Trophoblast cell (in vitro differentiated cells and primary cell): Measurements from ENCODE around the gene NCOA5.

Source experiments
- DNase-seq, 2 donors: peaks; one replicate each; pipeline ENCODE4 v3.0.0-alpha.2; 2016
- H2AFZ ChIP-seq: 2 replicates; pipeline ENCODE4 v1.6.1; 2013; ENCODE audit warnings: low read length, moderate library complexity, mild to moderate bottlenecking; ENCODE audit not compliant: insufficient read depth, poor library complexity
- H2AK5ac ChIP-seq: 2 replicates; pipeline ENCODE4 v1.6.1; 2013; ENCODE audit warnings: mild to moderate bottlenecking, low read length
- H2BK120ac ChIP-seq: 2 replicates; pipeline ENCODE4 v1.6.1; 2013; ENCODE audit warnings: low read length, mild to moderate bottlenecking, moderate library complexity; ENCODE audit not compliant: insufficient read depth, poor library complexity
- H2BK12ac ChIP-seq: 2 replicates; pipeline ENCODE4 v1.6.1; 2013; ENCODE audit warnings: mild to moderate bottlenecking, low read length, moderate library complexity
- H2BK5ac ChIP-seq: 2 replicates; pipeline ENCODE4 v1.6.1; 2013; ENCODE audit warnings: low read length, low read depth, moderate library complexity, mild to moderate bottlenecking; ENCODE audit not compliant: poor library complexity
- H3K14ac ChIP-seq: 2 replicates; pipeline ENCODE4 v1.6.1; 2013; ENCODE audit warnings: mild to moderate bottlenecking, low read length
- H3K18ac ChIP-seq: 2 replicates; pipeline ENCODE4 v1.6.1; 2013; ENCODE audit warnings: mild to moderate bottlenecking, low read length
- H3K23ac ChIP-seq: 2 replicates; pipeline ENCODE4 v1.6.1; 2013; ENCODE audit warnings: low read length
- H3K27ac ChIP-seq: 2 replicates; pipeline ENCODE4 v1.5.1; 2013; ENCODE audit warnings: low read depth, mild to moderate bottlenecking, inconsistent platforms, low read length, moderate library complexity
- H3K27me3 ChIP-seq: 2 replicates; pipeline ENCODE4 v1.6.1; 2013; ENCODE audit warnings: inconsistent platforms, mild to moderate bottlenecking, low read length, moderate library complexity; ENCODE audit not compliant: insufficient read depth
- H3K36me3 ChIP-seq, 2 experiments: 1 replicate in 1 of 2; 2 replicates in 1 of 2; pipeline ENCODE4 v1.6.1; 2013; ENCODE audit warnings: low read length in 2 of 2, mild to moderate bottlenecking in 2 of 2, moderate library complexity in 1 of 2; ENCODE audit not compliant: insufficient read depth in 2 of 2, control insufficient read depth in 1 of 2
- H3K4ac ChIP-seq: 2 replicates; pipeline ENCODE4 v1.6.1; 2013; ENCODE audit warnings: low read depth, mild to moderate bottlenecking, low read length, moderate library complexity
- H3K4me1 ChIP-seq, 2 experiments: 1 replicate in 1 of 2; 2 replicates in 1 of 2; pipeline ENCODE4 v1.6.1; 2013; ENCODE audit warnings: low read length in 2 of 2, mild to moderate bottlenecking in 2 of 2, moderate library complexity in 1 of 2; ENCODE audit not compliant: insufficient read depth in 2 of 2, control insufficient read depth in 1 of 2
- H3K4me2 ChIP-seq: 2 replicates; pipeline ENCODE4 v1.6.1; 2013; ENCODE audit warnings: inconsistent platforms, mild to moderate bottlenecking, low read length, moderate library complexity
- H3K4me3 ChIP-seq: 2 replicates; pipeline ENCODE4 v1.5.1; 2013; ENCODE audit warnings: mild to moderate bottlenecking, low read depth, low read length, inconsistent platforms
- H3K79me1 ChIP-seq: one replicate; pipeline ENCODE4 v1.6.1; 2013; ENCODE audit warnings: low read length
- H3K79me2 ChIP-seq: 2 replicates; pipeline ENCODE4 v1.6.1; 2013; ENCODE audit warnings: low read length, mild to moderate bottlenecking; ENCODE audit not compliant: control insufficient read depth, insufficient read depth, poor library complexity
- H3K9ac ChIP-seq: 2 replicates; pipeline ENCODE4 v1.6.1; 2013; ENCODE audit warnings: mild to moderate bottlenecking, low read length
- H3K9me3 ChIP-seq: 2 replicates; pipeline ENCODE4 v1.6.1; 2013; ENCODE audit warnings: low read depth, mild to moderate bottlenecking, control low read depth, inconsistent platforms, low read length; ENCODE audit not compliant: insufficient read depth
- H4K12ac ChIP-seq: 2 replicates; pipeline ENCODE4 v1.6.1; 2013; ENCODE audit warnings: low read depth, mild to moderate bottlenecking, low read length, moderate library complexity
- H4K8ac ChIP-seq: 2 replicates; pipeline ENCODE4 v1.6.1; 2013; ENCODE audit warnings: low read depth, mild to moderate bottlenecking, low read length, moderate library complexity
- H4K91ac ChIP-seq: one replicate; pipeline ENCODE4 v1.6.1; 2013; ENCODE audit warnings: low read depth, mild to moderate bottlenecking, low read length, moderate library complexity
- WGBS: extraction: QIAGEN DNeasy Blood & Tissue Kit; methylation state at CpG from one replicate; pipeline ENCODE4 v1.1.7; 2013; ENCODE audit warnings: missing lambda C conversion rate; ENCODE audit not compliant: insufficient read length, insufficient coverage; ENCODE audit errors: extremely low coverage; 5-methylcytosine and 5-hydroxymethylcytosine counted together

Gene NCOA5

DNA sequence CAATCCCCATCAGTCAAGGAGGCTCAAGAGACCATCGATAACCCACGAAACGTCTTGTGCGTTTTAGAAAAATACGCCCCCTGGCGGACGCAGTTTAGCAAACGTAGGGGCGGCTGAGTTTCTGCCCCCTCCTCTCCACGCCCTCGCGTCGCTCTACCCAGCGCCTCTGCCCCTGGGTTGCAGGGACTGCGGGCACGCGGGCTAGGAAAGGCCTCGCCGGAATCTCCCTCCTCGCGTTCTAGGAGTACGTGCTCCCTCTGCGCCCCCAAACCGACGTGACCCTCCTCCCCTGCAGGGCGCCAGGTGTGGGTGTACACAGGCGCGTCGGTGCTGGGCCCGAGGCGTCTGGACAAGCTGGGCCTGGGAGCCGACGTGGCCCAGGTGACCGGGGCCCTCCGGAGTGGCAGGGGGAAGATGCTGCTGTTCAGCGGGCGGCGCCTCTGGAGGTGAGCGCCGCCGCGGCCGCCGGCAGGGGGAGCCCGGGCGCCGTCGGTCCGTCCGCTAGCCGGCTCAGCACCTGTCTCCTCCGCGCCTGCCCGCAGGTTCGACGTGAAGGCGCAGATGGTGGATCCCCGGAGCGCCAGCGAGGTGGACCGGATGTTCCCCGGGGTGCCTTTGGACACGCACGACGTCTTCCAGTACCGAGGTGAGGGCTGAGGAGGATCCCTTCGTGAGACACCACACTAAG, 75.8 kb downstream of the NCOA5 start:
- Histone ChIP-seq H2AFZ (no peak overlapping the region), H3K27me3 (no peaks in the 10 kb centered on the region), H4K91ac (peak overlapping the region; percentile 22), H2BK120ac (peak overlapping the region; percentile 15), H3K79me1 (peaks cover 8% of the 10 kb centered on the region), H3K27ac (no peak overlapping the region), H3K36me3 (peaks cover 7 to 12% of the 10 kb centered on the region in 2 experiments), H2AK5ac (no peak overlapping the region), H3K4me1 (peaks cover 6 to 10% of the 10 kb centered on the region in 2 experiments), H3K9me3 (peaks cover 16% of the 10 kb centered on the region), H2BK5ac (no peak overlapping the region), H4K8ac (peak overlapping the region; percentile 51), H3K14ac (peak overlapping the region; percentile 12), H3K18ac (no peak overlapping the region), H4K12ac (no peak overlapping the region), H3K4ac (no peak overlapping the region), H3K4me2 (peak overlapping the region; percentile 61), H3K9ac (no peak overlapping the region), H3K4me3 (no peak overlapping the region), H3K79me2 (no peaks in the 10 kb centered on the region), H2BK12ac (no peak overlapping the region), H3K23ac (no peak overlapping the region)
- WGBS, result no CpG with 5 or more reads among the region's 67 CpGs
- peak; percentile 59 to 72 for DNase-seq

DNA sequence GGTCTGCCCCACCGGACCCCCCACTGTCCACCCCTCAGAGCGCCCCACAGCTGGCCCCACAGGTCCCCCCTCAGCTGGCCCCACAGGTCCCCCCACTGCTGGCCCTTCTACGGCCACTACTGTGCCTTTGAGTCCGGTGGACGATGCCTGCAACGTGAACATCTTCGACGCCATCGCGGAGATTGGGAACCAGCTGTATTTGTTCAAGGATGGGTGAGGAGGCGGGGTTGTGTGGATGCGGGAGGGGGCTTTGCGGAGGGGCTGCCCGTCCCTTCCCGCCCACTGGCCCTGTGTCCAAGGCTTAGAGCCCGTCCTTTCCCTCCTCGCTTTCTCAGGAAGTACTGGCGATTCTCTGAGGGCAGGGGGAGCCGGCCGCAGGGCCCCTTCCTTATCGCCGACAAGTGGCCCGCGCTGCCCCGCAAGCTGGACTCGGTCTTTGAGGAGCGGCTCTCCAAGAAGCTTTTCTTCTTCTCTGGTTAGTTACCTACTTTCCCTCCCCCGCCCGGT, 76.4 kb downstream of the NCOA5 start:
- Histone ChIP-seq H3K79me1 (peaks cover 14% of the 10 kb centered on the region), H3K18ac (no peak overlapping the region), H3K4ac (no peak overlapping the region), H2BK12ac (peak overlapping the region; percentile 11), H3K23ac (no peak overlapping the region), H2BK5ac (no peak overlapping the region), H4K91ac (peak overlapping the region; percentile 41), H3K4me2 (peak overlapping the region; percentile 61), H2BK120ac (no peak overlapping the region), H2AK5ac (peak overlapping the region; percentile 1), H3K4me3 (no peak overlapping the region), H2AFZ (no peak overlapping the region), H3K79me2 (no peaks in the 10 kb centered on the region), H3K36me3 (peaks cover 7 to 12% of the 10 kb centered on the region in 2 experiments), H3K4me1 (peaks cover 12 to 16% of the 10 kb centered on the region in 2 experiments), H3K9ac (no peak overlapping the region), H4K12ac (no peak overlapping the region), H3K27me3 (no peaks in the 10 kb centered on the region), H3K9me3 (peaks cover 16% of the 10 kb centered on the region), H3K27ac (no peak overlapping the region), H3K14ac (no peak overlapping the region), H4K8ac (no peak overlapping the region)
- no peak for DNase-seq
- no CpG with 5 or more reads among the region's 29 CpGs for WGBS

DNA sequence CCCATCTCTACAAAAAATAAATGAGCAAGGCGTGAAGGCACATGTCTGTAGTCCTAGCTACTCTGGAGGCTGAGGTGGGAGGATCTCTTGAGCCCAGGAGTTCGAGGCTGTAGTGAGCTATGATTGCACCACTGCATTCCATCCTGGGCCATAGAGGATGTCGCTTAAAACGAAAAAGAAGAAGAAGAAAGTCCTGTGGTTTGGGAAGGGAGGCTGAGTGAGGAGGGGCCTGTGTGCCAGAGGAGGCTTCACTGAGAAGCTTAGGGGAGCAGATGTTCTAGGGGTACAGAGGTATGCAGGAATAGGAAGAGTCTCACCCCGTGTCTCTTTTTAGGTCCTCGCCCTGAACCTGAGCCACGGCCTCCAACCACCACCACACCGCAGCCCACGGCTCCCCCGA, 76.8 kb downstream of the NCOA5 start:
- Histone ChIP-seq H3K79me2 (no peaks in the 10 kb centered on the region), H3K23ac (no peak overlapping the region), H3K79me1 (peaks cover 15% of the 10 kb centered on the region), H4K12ac (no peak overlapping the region), H3K27me3 (no peaks in the 10 kb centered on the region), H3K4me1 (peaks cover 14 to 19% of the 10 kb centered on the region in 2 experiments), H3K9ac (no peak overlapping the region), H2BK5ac (no peak overlapping the region), H4K91ac (peak overlapping the region; percentile 41), H3K27ac (no peak overlapping the region), H2AFZ (no peak overlapping the region), H4K8ac (no peak overlapping the region), H2BK12ac (no peak overlapping the region), H2AK5ac (no peak overlapping the region), H3K4me2 (no peak overlapping the region), H3K9me3 (peaks cover 16% of the 10 kb centered on the region), H3K4ac (no peak overlapping the region), H3K36me3 (peaks cover 7 to 12% of the 10 kb centered on the region in 2 experiments), H3K4me3 (no peak overlapping the region), H2BK120ac (no peak overlapping the region), H3K14ac (no peak overlapping the region), H3K18ac (no peak overlapping the region)
- no peak for DNase-seq
- WGBS, result no CpG with 5 or more reads among the region's 10 CpGs

DNA sequence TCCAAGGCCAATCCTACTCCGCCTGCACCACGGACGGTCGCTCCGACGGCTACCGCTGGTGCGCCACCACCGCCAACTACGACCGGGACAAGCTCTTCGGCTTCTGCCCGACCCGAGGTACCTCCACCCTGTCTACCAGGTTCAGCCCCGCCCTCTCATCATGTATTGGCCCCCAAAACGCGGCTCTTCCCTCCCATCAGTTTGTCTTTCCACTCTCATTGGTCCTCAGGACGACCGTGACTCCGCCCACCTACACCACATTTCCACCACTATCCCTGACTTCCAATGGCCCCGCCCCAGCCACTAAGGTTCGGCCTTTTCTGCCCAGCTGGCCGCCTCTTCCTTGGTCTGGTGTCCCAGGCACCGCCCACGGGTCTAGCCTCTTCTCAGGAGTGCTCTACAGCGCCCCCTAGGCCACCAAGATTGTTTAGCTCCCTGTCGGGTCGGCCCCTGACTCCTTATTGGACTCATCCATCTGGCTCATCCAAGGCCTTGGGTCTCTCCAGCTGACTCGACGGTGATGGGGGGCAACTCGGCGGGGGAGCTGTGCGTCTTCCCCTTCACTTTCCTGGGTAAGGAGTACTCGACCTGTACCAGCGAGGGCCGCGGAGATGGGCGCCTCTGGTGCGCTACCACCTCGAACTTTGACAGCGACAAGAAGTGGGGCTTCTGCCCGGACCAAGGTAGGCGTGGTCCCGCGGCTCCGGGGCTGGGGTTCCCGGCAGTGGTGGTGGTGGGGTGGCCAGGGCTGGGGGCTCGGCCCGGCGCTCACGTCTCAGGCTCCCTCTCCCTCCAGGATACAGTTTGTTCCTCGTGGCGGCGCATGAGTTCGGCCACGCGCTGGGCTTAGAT, 77.9 kb downstream of the NCOA5 start:
- Histone ChIP-seq H3K4me2 (no peak overlapping the region), H3K79me2 (no peaks in the 10 kb centered on the region), H4K12ac (no peak overlapping the region), H3K4me1 (peaks cover 14 to 22% of the 10 kb centered on the region in 2 experiments), H3K79me1 (peaks cover 15% of the 10 kb centered on the region), H3K36me3 (peaks cover 7 to 12% of the 10 kb centered on the region in 2 experiments), H3K27ac (no peak overlapping the region), H2BK12ac (no peak overlapping the region), H3K14ac (no peak overlapping the region), H2AK5ac (no peak overlapping the region), H2BK5ac (no peak overlapping the region), H4K91ac (no peak overlapping the region), H3K9me3 (peaks cover 14% of the 10 kb centered on the region), H3K27me3 (no peaks in the 10 kb centered on the region), H3K23ac (no peak overlapping the region), H2AFZ (no peak overlapping the region), H3K4me3 (no peak overlapping the region), H4K8ac (no peak overlapping the region), H3K18ac (no peak overlapping the region), H3K4ac (no peak overlapping the region), H2BK120ac (no peak overlapping the region), H3K9ac (no peak overlapping the region)
- no CpG with 5 or more reads among the region's 57 CpGs for WGBS
- peak; percentile 40 to 57 for DNase-seq
